Prostate gland (tissue), 2 donors: Measurements from ENCODE around the gene RAB33B.
"Not testable (repeated sequence)": the region's sequence is repeated elsewhere in the genome, so short reads cannot be mapped to it uniquely, and the experiment has no call there.

Experiments
- CTCF ChIP-seq, 4 experiments: fragments of 200-600 bp in 2 of 4; fragments of 450-650 bp in 2 of 4; sonication (generic) in 2 of 4; IDR thresholded peaks; 1 replicate in 3 of 4; 2 replicates in 1 of 4; pipeline ENCODE4 v1.5.1; 2016 to 2019; ENCODE audit warnings: antibody characterized with exemption in 4 of 4, mild to moderate bottlenecking in 2 of 4, moderate library complexity in 2 of 4
- POLR2A ChIP-seq: fragments of 450-650 bp; IDR thresholded peaks from one replicate; pipeline ENCODE4 v1.6.1; 2016; ENCODE audit warnings: antibody characterized with exemption, mild to moderate bottlenecking
- POLR2AphosphoS5 ChIP-seq: sonication (generic); formaldehyde crosslinking; IDR thresholded peaks from one replicate; pipeline ENCODE4 v1.6.1; 2017; ENCODE audit warnings: antibody characterized with exemption

GRCh38 chr4:139464512-139464911 lies 10.6 kb downstream of the RAB33B start:
- TF ChIP-seq CTCF (IDR thresholded peaks at IDR 0.05); POLR2A; POLR2AphosphoS5: not testable (repeated sequence)
